H1 (cell line): ENCODE data around the gene BIK. TPM values are rescaled to one million over a fixed set of nuclear protein-coding genes. Genes with fewer than 3 reads are reported as not detected.

ENCODE experiments used
- CHD1 ChIP-seq: IDR thresholded peaks from 2 replicates; pipeline ENCODE4 v1.6.1; 2012; ENCODE audit warnings: low read depth, low read length, improper control_type of control experiment
- FOSL1 ChIP-seq: IDR thresholded peaks from 2 replicates; pipeline ENCODE4 v1.6.1; 2011; ENCODE audit warnings: mild to moderate bottlenecking, low read depth, low read length, moderate library complexity; ENCODE audit not compliant: insufficient read depth
- RXRA ChIP-seq: IDR thresholded peaks from 2 replicates; pipeline ENCODE4 v1.6.1; 2011; ENCODE audit warnings: low read depth, mild to moderate bottlenecking, low read length, moderate library complexity; ENCODE audit not compliant: insufficient read depth
- SUZ12 ChIP-seq: fragments of 200-600 bp; sonication (generic); IDR thresholded peaks from 2 replicates; pipeline ENCODE4 v1.6.1; 2012; ENCODE audit warnings: mild to moderate bottlenecking, inconsistent platforms, low read length, moderate library complexity, mixed read lengths
- polyA plus RNA-seq, 7 experiments: library from polyadenylated mRNA; depleted of rRNA in 3 of 7; stranded (reverse) in 5 of 7; unstranded in 2 of 7; fragments of >200 nt in 5 of 7; fragments of 200-250 nt in 2 of 7; gene quantifications; 1 replicate in 5 of 7; 2 replicates in 1 of 7; 4 replicates in 1 of 7; pipeline versions ENCODE4 v1.2.1 to v1.2.3, GENCODE V29; 2011 to 2013; ENCODE audit warnings: missing spikeins in 2 of 7, mixed read lengths in 2 of 7
- total RNA-seq: library from RNA; stranded (reverse); fragmentation: NEBNext Ultra II Directional; extraction: Animal tissue kit (Norgen Biotek cat#: 25700); gene quantifications from 2 replicates; pipeline ENCODE4 v1.2.1, GENCODE V29; 2021

Gene BIK
- total and polyA plus RNA-seq, 2 of the 8 experiments (the other 6 are each of a cell fraction or from before 2014, with no cell fraction given): 3.3 to 5.5 TPM

- TF ChIP-seq FOSL1 (no peak), SUZ12 (no peak), RXRA (no peak), CHD1 (no peak)
These were observed 30.8 kb upstream of the BIK start (continued) for GRCh38 chr22:43079742-43080141.
